Kidney (tissue), 14 donors: ENCODE data around the gene ALK. TPM values are rescaled to one million over a fixed set of nuclear protein-coding genes. Genes with fewer than 3 reads are reported as not detected.
A peak's percentile ranks its signal among the peaks of the same experiment; 100 is the strongest.

ENCODE experiments used
- DNase-seq, 5 donors: peaks; one replicate each; pipeline ENCODE4 v3.0.0-alpha.2; 2013 to 2020
- FAIRE-seq: peaks from 2 replicates; lab custom pipeline; 2012; peaks lifted over from hg19 to GRCh38; lab: Jason Lieb, UNC
- H3K27ac ChIP-seq, 2 donors: one replicate each; pipeline ENCODE4 v1.7.0; 2013; ENCODE audit warnings: low read depth in 2 of 2, low read length in 2 of 2, inconsistent platforms in 1 of 2
- H3K27me3 ChIP-seq: one replicate; pipeline ENCODE4 v1.7.1; 2013; ENCODE audit warnings: low read length, inconsistent platforms; ENCODE audit not compliant: control insufficient read depth, insufficient read depth
- H3K36me3 ChIP-seq, 3 donors: one replicate each; pipeline versions ENCODE4 v1.7.0 to v1.7.1; 2013; ENCODE audit warnings: low read length in 3 of 3, control low read depth in 1 of 3, inconsistent platforms in 1 of 3; ENCODE audit not compliant: insufficient read depth in 3 of 3, control insufficient read depth in 2 of 3
- H3K4me1 ChIP-seq, 3 donors: one replicate each; pipeline versions ENCODE4 v1.7.0 to v1.7.1; 2013; ENCODE audit warnings: low read length in 3 of 3, inconsistent platforms in 1 of 3, low read depth in 1 of 3; ENCODE audit not compliant: control insufficient read depth in 2 of 3, insufficient read depth in 2 of 3
- H3K4me3 ChIP-seq, 3 donors: one replicate each; pipeline versions ENCODE4 v1.7.0 to v1.8.1; 2013; ENCODE audit warnings: low read length in 3 of 3, control low read depth in 1 of 3, inconsistent platforms in 1 of 3
- H3K9ac ChIP-seq, 3 donors: one replicate each; pipeline versions ENCODE4 v1.7.0 to v1.7.1; 2013; ENCODE audit warnings: low read length in 3 of 3, control low read depth in 1 of 3, inconsistent platforms in 1 of 3
- H3K9me3 ChIP-seq, 3 donors: one replicate each; pipeline versions ENCODE4 v1.7.0 to v1.7.1; 2013; ENCODE audit warnings: low read length in 3 of 3, control low read depth in 1 of 3, inconsistent platforms in 1 of 3; ENCODE audit not compliant: control insufficient read depth in 2 of 3, insufficient read depth in 1 of 3
- CTCF ChIP-seq: IDR thresholded peaks from 3 replicates; pipeline ENCODE4 v1.5.1; 2012; ENCODE audit warnings: mild to moderate bottlenecking, moderate library complexity, borderline replicate concordance; ENCODE audit not compliant: insufficient read depth; ENCODE audit errors: extremely low read depth
- intact Hi-C: fragments of 100-400 bp; cut with DNase I; formaldehyde crosslinking; loops from one replicate; pipeline ENCODE4 v1.11.1; 2022
- polyA plus RNA-seq: library from polyadenylated mRNA; stranded (reverse); fragments of 350-450 nt; fragmentation: Illumina TruSeq; extraction: RNeasy Lipid Tissue Mini Kit (QIAGEN cat#74804); gene quantifications from one replicate; pipeline ENCODE4 v1.2.3, GENCODE V29; 2014; ENCODE audit warnings: low read depth, low replicate concordance; ENCODE audit not compliant: insufficient read depth
- total RNA-seq: library from RNA; stranded (reverse); fragmentation: NEBNext Ultra II Directional; extraction: Animal tissue kit (Norgen Biotek cat#: 25700); gene quantifications from one replicate; pipeline ENCODE4 v1.2.1, GENCODE V29; 2021
- donor health status: control.
- donor health status: control.
- donor health status: control.
- donor health status: control.
- donor health status: control.
- donor health status: DM: yes; HTN: yes; CAD: no.
- donor health status: Normal renal cell carcinoma (clear cell type).

ALK gene
- total and polyA plus RNA-seq, 2 donors from 2014 or later: 0.13 TPM; not detected in 1

DNA sequence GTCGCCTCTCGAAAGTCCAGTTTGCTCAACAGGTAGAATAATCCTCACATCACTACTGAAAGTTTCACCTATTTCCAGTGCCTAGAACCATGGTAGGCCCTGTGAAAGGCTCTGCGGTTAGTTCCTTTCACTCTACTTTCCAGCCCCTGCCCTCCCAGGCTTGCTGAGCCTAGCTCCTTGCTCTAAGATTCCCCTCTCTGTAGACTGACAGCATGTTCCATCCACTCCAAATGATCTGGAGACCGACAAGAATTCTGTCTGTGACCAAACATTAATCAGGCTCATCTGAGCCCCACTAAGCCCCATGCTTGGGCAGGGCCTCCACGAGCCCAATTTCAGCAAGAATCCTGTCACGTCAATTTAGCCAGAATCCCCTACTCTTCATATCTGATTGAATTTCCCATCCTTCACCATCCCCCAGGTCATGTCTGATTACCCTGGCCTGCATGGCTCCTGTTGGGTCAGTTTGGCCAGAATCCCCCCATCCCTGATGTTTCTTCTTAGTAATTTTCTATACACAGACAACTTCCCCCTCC is 307.0 kb downstream of the ALK start:
- no peak for FAIRE-seq
- Histone ChIP-seq H3K27me3 (no peaks in the 10 kb centered on the region), H3K4me1 (no peaks in the 10 kb centered on the region), H3K9ac (no peak overlapping the region), H3K4me3 (no peak overlapping the region), H3K9me3 (no peaks in the 10 kb centered on the region), H3K36me3 (no peaks in the 10 kb centered on the region), H3K27ac (no peak overlapping the region)
- peak in 1 of 5 donors; percentile 14 for DNase-seq
- intact Hi-C loops: no loop called here
- no peak for TF ChIP-seq CTCF

- Histone ChIP-seq H3K27me3 (no peaks in the 10 kb centered on the region), H3K9ac (no peak overlapping the region), H3K36me3 (no peaks in the 10 kb centered on the region), H3K9me3 (no peaks in the 10 kb centered on the region), H3K4me3 (no peak overlapping the region), H3K27ac (no peak overlapping the region), H3K4me1 (no peaks in the 10 kb centered on the region)
- DNase-seq: peak in 1 of 5 donors; percentile 52
- no peak for TF ChIP-seq CTCF
- no peak for FAIRE-seq
- intact Hi-C loops: no loop called here
Measured at GRCh38 chr2:29613792-29614266, 307.6 kb downstream of the ALK start.

- Histone ChIP-seq H3K27me3 (no peaks in the 10 kb centered on the region), H3K36me3 (no peaks in the 10 kb centered on the region), H3K27ac (no peak overlapping the region), H3K9me3 (no peaks in the 10 kb centered on the region), H3K4me3 (no peak overlapping the region), H3K4me1 (no peaks in the 10 kb centered on the region), H3K9ac (no peak overlapping the region)
- TF ChIP-seq CTCF: no peak
- FAIRE-seq (no peak), DNase-seq (no peak)
- intact Hi-C loops: no loop called here
Measured at GRCh38 chr2:29613067-29613466, 308.3 kb downstream of the ALK start.

DNA sequence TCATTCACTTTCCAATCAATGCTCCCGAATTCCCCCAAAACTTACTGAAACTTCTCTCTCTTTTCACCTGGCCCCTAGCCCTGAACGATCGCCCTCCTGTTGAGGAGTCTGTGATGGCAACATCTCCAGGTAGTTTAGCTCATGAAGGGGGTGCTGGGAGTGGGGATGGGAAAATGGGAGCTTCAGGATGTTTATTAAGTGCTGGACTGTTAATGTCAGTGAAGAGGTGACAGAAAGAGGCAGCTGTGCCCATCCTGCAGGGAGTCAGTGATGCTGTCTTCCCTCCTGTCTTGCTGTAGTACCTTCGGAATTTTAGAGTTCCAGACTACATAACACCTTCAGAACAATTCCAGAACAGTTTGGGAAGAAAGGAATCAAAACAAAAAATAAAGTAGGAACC is 308.8 kb downstream of the ALK start:
- Histone ChIP-seq H3K9me3 (no peaks in the 10 kb centered on the region), H3K27ac (no peak overlapping the region), H3K4me3 (no peak overlapping the region), H3K9ac (no peak overlapping the region), H3K36me3 (no peaks in the 10 kb centered on the region), H3K4me1 (no peaks in the 10 kb centered on the region), H3K27me3 (no peaks in the 10 kb centered on the region)
- DNase-seq: peak in 1 of 5 donors; percentile 11
- intact Hi-C loops: no loop called here
- no peak for FAIRE-seq
- TF ChIP-seq CTCF: no peak
